C4-2B (cell line): Measurements from ENCODE around the gene SMIM24.

Experiments used
- H3K27ac ChIP-seq: fragments of 450-650 bp; 2 replicates; pipeline ENCODE4 v1.5.1; 2017
- ZFX ChIP-seq: fragments of 450-650 bp; IDR thresholded peaks from 2 replicates; pipeline ENCODE4 v1.6.1; 2017
- TF ChIP-seq, protein P1 (sequence below): fragments of 450-650 bp; conservative IDR thresholded peaks from 2 replicates; pipeline ENCODE4 v1.5.1; 2017; ENCODE audit warnings: mild to moderate bottlenecking

The SMIM24 gene

DNA sequence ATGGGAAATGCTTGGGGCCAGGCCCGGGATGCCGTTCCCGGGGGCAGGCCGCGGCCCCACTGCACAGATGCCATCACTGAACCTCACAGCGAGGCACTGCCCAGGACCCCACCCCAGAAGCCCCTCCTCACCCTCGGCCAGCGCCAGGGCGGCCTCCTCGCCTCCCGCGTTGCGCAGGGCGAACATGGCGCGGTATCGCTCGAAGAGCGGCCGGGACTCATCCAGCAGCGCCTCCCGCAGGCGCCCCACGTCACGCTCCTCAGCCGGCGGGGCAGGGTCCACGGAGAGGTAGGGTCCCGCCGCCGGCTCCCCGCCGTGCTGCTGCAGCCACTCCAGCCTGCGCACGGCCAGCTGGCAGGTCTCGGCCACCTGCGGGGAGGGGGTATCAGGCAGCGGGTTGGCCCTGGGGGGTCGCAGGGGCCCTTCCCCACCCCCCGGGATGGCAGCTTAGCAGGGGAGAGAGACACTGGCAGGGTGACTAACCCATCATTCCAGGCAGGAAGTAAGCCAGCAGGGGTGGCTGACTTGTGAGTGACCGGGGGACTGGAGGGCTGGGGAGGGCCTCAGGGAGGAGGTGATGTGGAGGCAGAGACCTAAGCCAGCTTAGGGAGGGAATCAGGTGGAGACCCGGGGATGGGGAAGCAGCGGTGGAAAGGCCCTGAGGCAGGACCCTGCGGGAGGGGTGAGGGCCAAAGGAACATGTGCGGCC is 12.0 kb upstream of the SMIM24 start:
- H3K27ac ChIP-seq: no peak overlapping the region

DNA sequence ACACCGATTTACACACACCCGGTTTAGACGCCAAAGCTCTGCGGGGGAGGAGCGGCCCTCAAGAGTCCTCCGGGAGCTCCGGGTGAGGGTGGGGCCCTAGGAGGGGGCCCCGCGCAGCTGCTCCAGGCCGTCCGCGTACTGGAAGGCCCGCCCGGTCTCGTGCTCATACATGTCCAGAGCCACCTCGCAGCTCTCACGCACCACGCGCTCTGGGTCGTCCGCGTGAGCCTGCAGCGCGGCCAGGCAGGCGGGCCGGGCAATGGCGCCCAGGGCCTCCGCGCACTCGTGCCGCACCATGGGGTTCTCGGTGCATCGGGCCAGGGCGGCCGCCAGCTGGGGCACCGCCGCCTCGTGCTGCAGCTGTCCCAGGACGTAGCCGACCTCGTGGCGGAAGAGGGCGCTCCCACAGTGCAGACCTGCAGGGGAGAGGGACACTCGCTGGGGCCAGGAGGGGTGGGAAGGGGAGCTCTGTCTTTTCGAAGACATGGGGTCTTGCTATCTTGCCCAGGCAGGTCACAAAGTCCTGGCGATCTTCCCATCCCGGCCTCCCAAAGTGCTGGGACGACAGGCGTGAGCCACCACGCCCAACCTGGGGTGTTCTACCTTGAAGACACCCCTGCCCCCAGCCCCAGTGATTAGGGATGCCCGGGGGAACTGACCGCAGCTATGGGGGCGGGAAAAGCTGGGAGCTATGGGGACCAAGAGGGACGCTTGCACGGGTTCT is 11.2 kb upstream of the SMIM24 start:
- no peak overlapping the region for H3K27ac ChIP-seq
- TF ChIP-seq, protein P1, sequence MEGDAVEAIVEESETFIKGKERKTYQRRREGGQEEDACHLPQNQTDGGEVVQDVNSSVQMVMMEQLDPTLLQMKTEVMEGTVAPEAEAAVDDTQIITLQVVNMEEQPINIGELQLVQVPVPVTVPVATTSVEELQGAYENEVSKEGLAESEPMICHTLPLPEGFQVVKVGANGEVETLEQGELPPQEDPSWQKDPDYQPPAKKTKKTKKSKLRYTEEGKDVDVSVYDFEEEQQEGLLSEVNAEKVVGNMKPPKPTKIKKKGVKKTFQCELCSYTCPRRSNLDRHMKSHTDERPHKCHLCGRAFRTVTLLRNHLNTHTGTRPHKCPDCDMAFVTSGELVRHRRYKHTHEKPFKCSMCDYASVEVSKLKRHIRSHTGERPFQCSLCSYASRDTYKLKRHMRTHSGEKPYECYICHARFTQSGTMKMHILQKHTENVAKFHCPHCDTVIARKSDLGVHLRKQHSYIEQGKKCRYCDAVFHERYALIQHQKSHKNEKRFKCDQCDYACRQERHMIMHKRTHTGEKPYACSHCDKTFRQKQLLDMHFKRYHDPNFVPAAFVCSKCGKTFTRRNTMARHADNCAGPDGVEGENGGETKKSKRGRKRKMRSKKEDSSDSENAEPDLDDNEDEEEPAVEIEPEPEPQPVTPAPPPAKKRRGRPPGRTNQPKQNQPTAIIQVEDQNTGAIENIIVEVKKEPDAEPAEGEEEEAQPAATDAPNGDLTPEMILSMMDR: no peak
- TF ChIP-seq ZFX: no peak

More for the DNA sequence above, 12.0 kb upstream of the SMIM24 start:
- TF ChIP-seq ZFX: no peak
- TF ChIP-seq, protein P1: no peak

DNA sequence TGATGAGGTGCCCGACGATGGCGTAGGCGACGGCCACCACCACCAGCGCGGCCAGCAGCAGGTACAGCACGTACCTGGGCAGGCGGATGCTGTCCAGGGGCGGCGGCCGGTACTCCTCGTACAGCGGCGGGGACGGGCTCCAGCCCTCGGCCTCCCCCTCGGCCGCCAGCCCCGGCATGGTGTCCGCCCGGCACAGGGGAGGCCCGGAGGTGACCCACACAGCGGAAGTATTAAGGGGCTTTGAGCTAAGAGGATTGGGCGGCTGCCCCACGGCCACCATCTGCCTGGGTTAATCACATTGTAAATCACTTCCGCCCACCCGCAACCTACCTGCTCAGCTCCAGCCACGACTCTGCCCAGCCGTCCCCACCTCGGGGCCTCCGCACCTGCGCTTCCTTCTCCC is 2.9 kb upstream of the SMIM24 start, which contains the start of gene SMIM44:
Gene SMIM44, minus strand, starts transcription at position 216 of the 403 bp plus-strand sequence. Its CDS starts 38 bp downstream, at position 178.
- TF ChIP-seq, protein P1: no peak
- no peak for TF ChIP-seq ZFX
- H3K27ac ChIP-seq: no peak within 1 kb of the TSS

DNA sequence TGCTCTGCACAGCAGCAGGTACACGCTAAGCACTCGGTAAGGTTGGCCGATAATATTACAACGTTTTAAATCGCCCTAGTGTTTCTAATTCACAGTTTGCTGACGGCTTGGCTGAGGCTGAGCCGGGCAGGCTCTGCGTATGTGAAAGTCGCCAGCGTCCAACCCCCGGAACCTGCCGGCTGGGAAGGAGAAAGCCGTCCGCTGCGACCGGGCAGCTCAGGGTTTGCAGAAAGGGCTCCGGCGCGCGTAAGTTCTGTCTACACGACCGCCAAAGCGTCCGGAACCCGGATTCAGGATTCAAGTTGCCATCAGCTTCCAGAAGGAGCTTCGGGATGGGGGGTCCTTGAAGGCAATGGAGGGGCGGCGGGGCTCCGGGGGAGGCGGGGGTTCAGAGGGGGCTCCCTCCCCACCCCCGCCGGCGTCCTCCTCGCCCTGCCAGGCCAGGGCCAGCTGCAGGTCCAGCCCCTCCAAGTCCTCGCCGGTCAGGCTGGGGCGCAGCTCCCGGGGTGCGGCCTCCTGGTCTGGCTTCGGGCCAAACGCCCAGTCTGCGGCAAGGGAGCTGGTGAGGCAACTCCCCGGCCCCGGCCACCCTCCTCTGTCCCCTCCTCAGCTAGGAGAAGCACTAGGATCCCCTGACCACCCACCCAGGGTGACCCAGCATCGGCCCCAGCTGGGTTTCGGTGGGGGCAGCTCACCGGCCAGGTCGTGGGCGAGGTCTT is 2.3 kb upstream of the SMIM24 start:
- H3K27ac ChIP-seq: no peak overlapping the region
- TF ChIP-seq, protein P1: no peak
- no peak for TF ChIP-seq ZFX

DNA sequence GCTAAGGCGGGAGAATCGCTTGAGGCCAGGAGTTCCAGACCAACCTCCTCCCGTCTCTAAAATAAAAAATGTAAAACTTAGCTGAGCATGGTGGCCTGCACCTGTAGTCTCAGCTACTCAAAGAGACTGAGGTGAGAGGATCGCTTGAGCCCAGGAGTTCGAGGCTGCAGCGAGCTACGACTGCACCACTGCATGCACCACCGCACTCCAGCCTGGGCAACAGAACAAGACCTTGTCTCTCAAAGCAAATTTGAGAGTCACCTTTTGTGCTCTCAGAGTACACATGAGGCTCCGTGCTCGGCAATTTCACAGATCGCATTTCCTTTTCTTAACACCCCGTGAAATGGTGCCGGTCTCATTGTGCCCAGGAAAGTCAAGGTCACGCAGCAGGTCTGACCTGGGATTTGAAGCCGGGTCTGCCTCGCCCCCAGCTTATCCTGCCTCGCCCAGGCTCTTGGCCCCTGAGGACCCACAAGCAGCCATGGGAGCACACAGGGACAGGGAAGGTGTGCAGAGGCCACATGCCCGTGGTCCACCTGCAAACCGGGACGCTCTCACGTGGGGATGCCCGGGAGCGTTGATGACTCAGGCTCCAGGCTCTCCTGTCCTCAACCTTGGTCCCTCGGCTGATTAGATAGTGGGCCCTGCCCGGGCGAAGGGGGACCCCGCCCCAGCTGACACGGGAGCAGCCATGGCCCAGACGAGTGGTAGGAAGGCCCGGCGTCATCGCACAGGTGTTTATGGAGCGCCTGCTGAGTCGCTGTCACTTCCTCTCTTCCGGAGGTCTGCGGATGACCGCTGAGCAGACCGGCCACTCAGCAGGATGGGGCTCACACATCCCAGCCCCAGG is 1.1 kb upstream of the SMIM24 start:
- no peak overlapping the region for H3K27ac ChIP-seq
- TF ChIP-seq ZFX: no peak
- TF ChIP-seq, protein P1: no peak

DNA sequence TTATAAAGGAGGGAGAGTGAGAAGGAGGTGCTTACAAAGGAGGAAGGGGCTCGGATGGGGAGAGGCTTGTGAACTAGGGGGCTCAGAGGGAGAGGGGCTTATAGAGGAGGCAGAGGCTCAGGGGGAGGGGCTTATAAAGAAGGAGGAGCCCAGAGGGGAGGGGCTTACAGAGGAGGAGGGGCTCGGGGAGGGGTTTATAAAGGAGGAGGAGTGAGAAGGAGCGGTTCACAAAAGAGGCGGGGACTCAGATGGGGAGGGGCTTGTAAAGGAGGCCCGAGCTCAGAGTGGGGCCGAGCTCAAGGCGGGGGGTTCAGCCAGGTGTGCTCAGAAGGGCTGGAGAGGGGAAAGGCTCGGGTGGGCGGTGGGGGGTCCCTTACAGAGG is 500 bp downstream of the SMIM24 start:
- TF ChIP-seq, protein P1: no peak
- no peak for TF ChIP-seq ZFX
- no peak overlapping the region for H3K27ac ChIP-seq
